Right atrium auricular region (tissue), 2 donors: ENCODE measurements around the gene CNTN4. TPM values are rescaled to one million over a fixed set of nuclear protein-coding genes. Genes with fewer than 3 reads are reported as not detected.

ENCODE experiments used
- DNase-seq: peaks from one replicate; pipeline ENCODE4 v3.0.0-alpha.2; 2019; ENCODE audit warnings: low spot score
- H3K27ac ChIP-seq, 2 donors: fragments of 200-600 bp; sonication (generic); 1 replicate in 1 of 2; 2 replicates in 1 of 2; pipeline ENCODE4 v1.5.1; 2016 to 2019
- H3K27me3 ChIP-seq, 2 donors: fragments of 200-600 bp; sonication (generic); one replicate each; pipeline versions ENCODE4 v1.5.1 to v1.6.0; 2017 to 2019
- H3K36me3 ChIP-seq: fragments of 200-600 bp; sonication (generic); one replicate; pipeline ENCODE4 v1.5.1; 2016
- H3K4me1 ChIP-seq, 2 donors: fragments of 200-600 bp; sonication (generic); one replicate each; pipeline versions ENCODE4 v1.5.1 to v1.6.0; 2017 to 2019
- H3K4me3 ChIP-seq, 2 donors: fragments of 200-600 bp; sonication (generic); 1 replicate in 1 of 2; 2 replicates in 1 of 2; pipeline ENCODE4 v1.5.1; 2017 to 2019; ENCODE audit warnings: mild to moderate bottlenecking in 1 of 2, moderate library complexity in 1 of 2
- H3K9me3 ChIP-seq, 2 donors: fragments of 200-600 bp; sonication (generic); one replicate each; pipeline ENCODE4 v1.5.1; 2019
- CTCF ChIP-seq, 2 donors: fragments of 200-600 bp; sonication (generic); IDR thresholded peaks; one replicate each; pipeline ENCODE4 v1.5.1; 2019; ENCODE audit warnings: antibody characterized with exemption in 2 of 2
- total RNA-seq, 2 donors: library from RNA; depleted of rRNA; stranded (reverse); fragments of >200 nt; gene quantifications; one replicate each; pipeline ENCODE4 v1.1.0, GENCODE V29; 2016

Gene CNTN4
- total RNA-seq, 2 donors from 2014 or later = 5.3 to 5.7 TPM

GRCh38 chr3:2536575-2536974 is 437.9 kb downstream of the CNTN4 start:
- Histone ChIP-seq H3K36me3 (no peaks in the 10 kb centered on the region), H3K4me1 (no peaks in the 10 kb centered on the region), H3K4me3 (no peak overlapping the region), H3K9me3 (no peaks in the 10 kb centered on the region), H3K27me3 (no peaks in the 10 kb centered on the region), H3K27ac (no peak overlapping the region)
- DNase-seq = no peak
- TF ChIP-seq CTCF (IDR thresholded peaks at IDR 0.05) = no peak

- no peaks in the 10 kb centered on the region for H3K4me1 ChIP-seq
- no peak for DNase-seq
- TF ChIP-seq CTCF (IDR thresholded peaks at IDR 0.05) = no peak
Measured at GRCh38 chr3:2540115-2540514, 441.4 kb downstream of the CNTN4 start.

GRCh38 chr3:2543247-2543646 is 444.6 kb downstream of the CNTN4 start:
- no peaks in the 10 kb centered on the region for H3K36me3 ChIP-seq
- TF ChIP-seq CTCF (IDR thresholded peaks at IDR 0.05) = no peak
- H3K9me3 ChIP-seq = peaks cover 0 to 4% of the 10 kb centered on the region in 2 donors
- no peak overlapping the region for H3K4me3 ChIP-seq
- no peak for DNase-seq
- no peaks in the 10 kb centered on the region for H3K4me1 ChIP-seq
- H3K27me3 ChIP-seq = no peaks in the 10 kb centered on the region
- H3K27ac ChIP-seq = no peak overlapping the region

More at GRCh38 chr3:2540115-2540514, 441.4 kb downstream of the CNTN4 start:
- Histone ChIP-seq H3K27me3 (no peaks in the 10 kb centered on the region), H3K36me3 (no peaks in the 10 kb centered on the region), H3K9me3 (peaks cover 0 to 4% of the 10 kb centered on the region in 2 donors), H3K4me3 (no peak overlapping the region), H3K27ac (no peak overlapping the region)

GRCh38 chr3:2544212-2544611 is 445.5 kb downstream of the CNTN4 start:
- no peak for DNase-seq
- no peak for TF ChIP-seq CTCF (IDR thresholded peaks at IDR 0.05)
- Histone ChIP-seq H3K36me3 (no peaks in the 10 kb centered on the region), H3K27me3 (no peaks in the 10 kb centered on the region), H3K9me3 (peaks cover 0 to 4% of the 10 kb centered on the region in 2 donors), H3K4me1 (no peaks in the 10 kb centered on the region), H3K27ac (no peak overlapping the region), H3K4me3 (no peak overlapping the region)

GRCh38 chr3:2544718-2545117 is 446.1 kb downstream of the CNTN4 start:
- Histone ChIP-seq H3K27me3 (no peaks in the 10 kb centered on the region), H3K27ac (no peak overlapping the region), H3K4me3 (no peak overlapping the region), H3K9me3 (peaks cover 0 to 4% of the 10 kb centered on the region in 2 donors), H3K36me3 (no peaks in the 10 kb centered on the region), H3K4me1 (no peaks in the 10 kb centered on the region)
- TF ChIP-seq CTCF (IDR thresholded peaks at IDR 0.05) = no peak
- DNase-seq = no peak

- Histone ChIP-seq H3K4me1 (no peaks in the 10 kb centered on the region), H3K9me3 (peaks cover 0 to 4% of the 10 kb centered on the region in 2 donors), H3K36me3 (no peaks in the 10 kb centered on the region), H3K27me3 (no peaks in the 10 kb centered on the region), H3K27ac (no peak overlapping the region), H3K4me3 (no peak overlapping the region)
- no peak for TF ChIP-seq CTCF (IDR thresholded peaks at IDR 0.05)
- no peak for DNase-seq
Measured at GRCh38 chr3:2547049-2547448, 448.4 kb downstream of the CNTN4 start.
